GM12875 (cell line): ENCODE results near the gene PNPLA7.
"Not testable (repeated sequence)": the region's sequence is repeated elsewhere in the genome, so short reads cannot be mapped to it uniquely, and the experiment has no call there.

Source experiments
- H3K4me3 ChIP-seq: one replicate; pipeline ENCODE4 v1.5.1; 2011; ENCODE audit warnings: low read depth, low read length, control low read depth
- TF ChIP-seq, protein P1 (sequence below): IDR thresholded peaks from 2 replicates; pipeline ENCODE4 v1.5.1; 2011; ENCODE audit warnings: low read depth, mild to moderate bottlenecking, control low read depth, inconsistent platforms, low read length, moderate library complexity, borderline replicate concordance; ENCODE audit not compliant: insufficient read depth

The PNPLA7 gene

DNA sequence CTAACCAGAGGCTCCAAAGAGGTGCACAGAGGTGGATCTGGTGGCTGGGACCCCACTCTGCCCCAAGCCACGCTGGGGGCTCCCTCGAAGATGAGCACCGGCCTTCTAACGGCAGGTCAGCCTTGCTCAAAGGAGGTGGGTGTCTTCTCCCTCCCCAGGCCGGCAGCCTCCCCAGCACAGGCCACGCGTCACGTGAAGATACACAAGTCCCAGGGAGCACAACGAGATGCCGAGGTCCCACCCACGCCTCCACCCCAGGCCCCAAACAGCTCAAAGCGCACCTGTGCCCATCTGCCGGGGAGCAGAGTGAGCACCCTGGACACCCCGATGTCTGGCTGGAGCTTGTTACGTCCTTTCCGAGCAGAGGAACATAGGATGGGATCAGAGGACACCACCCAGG lies 12.1 kb downstream of the PNPLA7 start:
- H3K4me3 ChIP-seq: no peak overlapping the region
- TF ChIP-seq, protein P1, sequence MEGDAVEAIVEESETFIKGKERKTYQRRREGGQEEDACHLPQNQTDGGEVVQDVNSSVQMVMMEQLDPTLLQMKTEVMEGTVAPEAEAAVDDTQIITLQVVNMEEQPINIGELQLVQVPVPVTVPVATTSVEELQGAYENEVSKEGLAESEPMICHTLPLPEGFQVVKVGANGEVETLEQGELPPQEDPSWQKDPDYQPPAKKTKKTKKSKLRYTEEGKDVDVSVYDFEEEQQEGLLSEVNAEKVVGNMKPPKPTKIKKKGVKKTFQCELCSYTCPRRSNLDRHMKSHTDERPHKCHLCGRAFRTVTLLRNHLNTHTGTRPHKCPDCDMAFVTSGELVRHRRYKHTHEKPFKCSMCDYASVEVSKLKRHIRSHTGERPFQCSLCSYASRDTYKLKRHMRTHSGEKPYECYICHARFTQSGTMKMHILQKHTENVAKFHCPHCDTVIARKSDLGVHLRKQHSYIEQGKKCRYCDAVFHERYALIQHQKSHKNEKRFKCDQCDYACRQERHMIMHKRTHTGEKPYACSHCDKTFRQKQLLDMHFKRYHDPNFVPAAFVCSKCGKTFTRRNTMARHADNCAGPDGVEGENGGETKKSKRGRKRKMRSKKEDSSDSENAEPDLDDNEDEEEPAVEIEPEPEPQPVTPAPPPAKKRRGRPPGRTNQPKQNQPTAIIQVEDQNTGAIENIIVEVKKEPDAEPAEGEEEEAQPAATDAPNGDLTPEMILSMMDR: no peak

- H3K4me3 ChIP-seq: not testable (repeated sequence)
Measured at GRCh38 chr9:137536594-137537131, 13.5 kb downstream of the PNPLA7 start.

DNA sequence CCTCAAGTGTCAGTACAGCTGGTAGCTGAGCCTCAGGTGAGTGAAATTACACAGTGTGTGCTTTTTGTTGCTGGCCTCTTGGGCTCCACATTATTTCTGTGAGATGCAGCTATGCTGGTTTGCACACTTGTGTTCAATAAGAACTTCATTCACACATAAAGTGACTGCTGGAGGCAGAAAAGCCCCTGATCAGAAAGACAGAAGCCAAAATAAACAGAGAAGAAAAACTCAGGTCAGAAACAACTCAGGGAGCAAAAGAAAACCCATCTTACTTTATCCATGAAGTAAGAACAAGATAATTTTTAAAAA lies 15.1 kb downstream of the PNPLA7 start:
- TF ChIP-seq, protein P1: no peak
- no peak overlapping the region for H3K4me3 ChIP-seq

GRCh38 chr9:137534256-137535119 lies 15.7 kb downstream of the PNPLA7 start:
- TF ChIP-seq, protein P1: peak; percentile 65
- H3K4me3 ChIP-seq: no peak overlapping the region

GRCh38 chr9:137532891-137533468 lies 17.2 kb downstream of the PNPLA7 start:
- H3K4me3 ChIP-seq: not testable (repeated sequence)

GRCh38 chr9:137531099-137531765 lies 19.0 kb downstream of the PNPLA7 start:
- TF ChIP-seq, protein P1: no peak
- no peak overlapping the region for H3K4me3 ChIP-seq

GRCh38 chr9:137530331-137530730 lies 19.9 kb downstream of the PNPLA7 start:
- TF ChIP-seq, protein P1: no peak

DNA sequence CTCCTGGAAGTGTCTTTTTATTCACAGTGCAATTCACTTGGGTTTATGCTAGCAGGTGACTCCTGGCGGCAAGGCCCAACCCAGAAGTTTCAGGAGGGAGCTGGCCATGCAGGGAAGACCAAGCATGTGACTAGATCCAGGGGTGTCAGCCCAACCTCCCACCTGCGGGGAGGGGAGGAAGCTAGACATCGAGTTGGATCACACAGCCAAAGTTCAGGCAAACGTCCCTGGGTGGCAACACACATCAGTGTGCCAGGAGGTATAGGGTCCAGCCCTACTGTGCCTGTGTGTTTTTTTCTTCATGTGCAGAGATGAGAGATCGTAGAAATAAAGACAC lies 25.3 kb downstream of the PNPLA7 start:
- TF ChIP-seq, protein P1: no peak
- H3K4me3 ChIP-seq: no peak overlapping the region

More at GRCh38 chr9:137530331-137530730, 19.9 kb downstream of the PNPLA7 start:
- no peak overlapping the region for H3K4me3 ChIP-seq
